Keratinocyte (primary cell): ENCODE measurements around the gene THTPA. TPM values are rescaled to one million over a fixed set of nuclear protein-coding genes. Genes with fewer than 3 reads are reported as not detected.

Experiments
- DNase-seq: peaks from one replicate; pipeline ENCODE4 v3.0.0-alpha.2; 2011; ENCODE audit warnings: low read depth, missing footprints, low spot score
- FAIRE-seq: peaks from 2 replicates; lab custom pipeline; 2011; peaks lifted over from hg19 to GRCh38; lab: Jason Lieb, UNC
- H2AFZ ChIP-seq: 2 replicates; pipeline ENCODE4 v1.6.0; 2012; ENCODE audit warnings: low read length, control low read depth, inconsistent platforms; ENCODE audit not compliant: control insufficient read depth
- H3K27ac ChIP-seq: 2 replicates; pipeline ENCODE4 v1.5.1; 2011; ENCODE audit warnings: low read length; ENCODE audit not compliant: control insufficient read depth, insufficient read depth
- H3K27me3 ChIP-seq: 3 replicates; pipeline ENCODE4 v1.6.0; 2011; ENCODE audit warnings: low read length; ENCODE audit not compliant: control insufficient read depth, insufficient read depth; ENCODE audit errors: extremely low read depth
- H3K36me3 ChIP-seq, 2 experiments: 2 replicates in 1 of 2; 3 replicates in 1 of 2; pipeline ENCODE4 v1.5.1; 2011; ENCODE audit warnings: low read length in 2 of 2, mild to moderate bottlenecking in 1 of 2; ENCODE audit not compliant: control insufficient read depth in 2 of 2, insufficient read depth in 2 of 2; ENCODE audit errors: extremely low read depth in 1 of 2
- H3K4me1 ChIP-seq: 3 replicates; pipeline ENCODE4 v1.5.1; 2011; ENCODE audit warnings: low read length; ENCODE audit not compliant: control insufficient read depth, insufficient read depth; ENCODE audit errors: extremely low read depth
- H3K4me2 ChIP-seq: 3 replicates; pipeline ENCODE4 v1.6.0; 2011; ENCODE audit warnings: low read depth, low read length; ENCODE audit not compliant: control insufficient read depth, insufficient read depth; ENCODE audit errors: extremely low read depth
- H3K4me3 ChIP-seq, 3 experiments: fragments of 200-600 bp in 1 of 3; sonication (generic) in 1 of 3; 2 replicates in 2 of 3; 3 replicates in 1 of 3; pipeline ENCODE4 v1.5.1; 2011 to 2016; ENCODE audit warnings: low read length in 3 of 3, mild to moderate bottlenecking in 3 of 3, control low read depth in 2 of 3, inconsistent platforms in 1 of 3, low read depth in 1 of 3, mixed read lengths in 1 of 3, mixed run types in 1 of 3, moderate library complexity in 1 of 3; ENCODE audit not compliant: control insufficient read depth in 2 of 3, insufficient read depth in 2 of 3; ENCODE audit errors: extremely low read depth in 1 of 3
- H3K79me2 ChIP-seq: 2 replicates; pipeline ENCODE4 v1.6.0; 2012; ENCODE audit warnings: low read length; ENCODE audit not compliant: control insufficient read depth, insufficient read depth
- H3K9ac ChIP-seq: 3 replicates; pipeline ENCODE4 v1.6.0; 2011; ENCODE audit warnings: low read length; ENCODE audit not compliant: control insufficient read depth, insufficient read depth; ENCODE audit errors: extremely low read depth
- H3K9me1 ChIP-seq: 3 replicates; pipeline ENCODE4 v1.6.0; 2011; ENCODE audit warnings: low read length; ENCODE audit not compliant: control insufficient read depth, insufficient read depth; ENCODE audit errors: extremely low read depth
- H3K9me3 ChIP-seq: 2 replicates; pipeline ENCODE4 v1.5.1; 2012; ENCODE audit warnings: low read depth, low read length; ENCODE audit not compliant: control insufficient read depth
- H4K20me1 ChIP-seq: 3 replicates; pipeline ENCODE4 v1.6.0; 2011; ENCODE audit warnings: low read length; ENCODE audit not compliant: control insufficient read depth, insufficient read depth; ENCODE audit errors: extremely low read depth
- CTCF ChIP-seq, 3 experiments: IDR thresholded peaks in 1 of 3; conservative IDR thresholded peaks in 1 of 3; optimal IDR thresholded peaks in 1 of 3; 2 replicates in 2 of 3; 3 replicates in 1 of 3; pipeline versions ENCODE3 to v1.5.1; 2011; ENCODE audit warnings: low read length in 3 of 3, mild to moderate bottlenecking in 3 of 3, moderate library complexity in 2 of 3, control low read depth in 1 of 3, inconsistent platforms in 1 of 3; ENCODE audit not compliant: insufficient read depth in 2 of 3; ENCODE audit errors: extremely low read depth in 1 of 3
- EZH2 ChIP-seq: IDR thresholded peaks from one replicate; pipeline ENCODE4 v1.6.1; 2012; ENCODE audit warnings: inconsistent platforms, mild to moderate bottlenecking, low read length, moderate library complexity
- dilution Hi-C: fragments of 300-500 bp; cut with MboI; formaldehyde crosslinking; loops from one replicate; pipeline ENCODE4 v1.7.0; 2020; ENCODE audit warnings: low sequenced_read_pairs; ENCODE audit not compliant: extremely low pct_ligation_motif_present
- polyA plus RNA-seq, 5 experiments: library from polyadenylated mRNA; depleted of rRNA in 3 of 5; stranded (reverse) in 3 of 5; stranded (forward) in 1 of 5; unstranded in 1 of 5; fragments of >200 nt; gene quantifications; 1 replicate in 1 of 5; 2 replicates in 3 of 5; 3 replicates in 1 of 5; pipeline versions ENCODE4 v1.2.1 to v1.2.3, GENCODE V29; 2011 to 2012; ENCODE audit warnings: missing spikeins in 2 of 5, low read depth in 1 of 5, low replicate concordance in 1 of 5

Gene THTPA
- polyA plus RNA-seq, 1 donor (not counting 4 experiments of a cell fraction or from before 2014, with no cell fraction given) = 3.2 TPM

- Histone ChIP-seq H3K4me2 (no peak overlapping the region), H2AFZ (no peak overlapping the region), H3K27ac (no peak overlapping the region), H3K4me3 (no peak overlapping the region), H3K9ac (no peak overlapping the region), H3K4me1 (no peaks in the 10 kb centered on the region), H3K9me1 (no peaks in the 10 kb centered on the region), H3K9me3 (no peaks in the 10 kb centered on the region), H3K36me3 (no peaks in the 10 kb centered on the region), H3K79me2 (no peaks in the 10 kb centered on the region), H4K20me1 (no peaks in the 10 kb centered on the region), H3K27me3 (no peaks in the 10 kb centered on the region)
- dilution Hi-C loops = no loop called here
- DNase-seq = no peak
- no peak for FAIRE-seq
- TF ChIP-seq EZH2 = no peak
- no peak for TF ChIP-seq CTCF (optimal IDR thresholded peaks at IDR 0.05 in 1 of 3, IDR thresholded peaks at IDR 0.05 in 1 of 3, conservative IDR thresholded peaks at IDR 0.05 in 1 of 3; ENCODE audit: extremely low read depth in 1 of 3, insufficient read depth in 2 of 3, low read length in 3 of 3)
Measured at GRCh38 chr14:23604675-23605170, 48.7 kb downstream of the THTPA start.

GRCh38 chr14:23605931-23606585, 50.0 kb downstream of the THTPA start:
- H3K9me3 ChIP-seq = no peaks in the 10 kb centered on the region
- peaks cover 4% of the 10 kb centered on the region for H3K27me3 ChIP-seq
- no peak for DNase-seq
- H3K4me2 ChIP-seq = no peak overlapping the region
- H3K36me3 ChIP-seq = no peaks in the 10 kb centered on the region
- dilution Hi-C loops = no loop called here
- TF ChIP-seq EZH2 (no peak), CTCF (optimal IDR thresholded peaks at IDR 0.05 in 1 of 3, IDR thresholded peaks at IDR 0.05 in 1 of 3, conservative IDR thresholded peaks at IDR 0.05 in 1 of 3; ENCODE audit: extremely low read depth in 1 of 3, insufficient read depth in 2 of 3, low read length in 3 of 3) (no peak)
- no peak overlapping the region for H3K4me3 ChIP-seq
- no peak overlapping the region for H2AFZ ChIP-seq
- H3K9me1 ChIP-seq = no peaks in the 10 kb centered on the region
- H4K20me1 ChIP-seq = no peaks in the 10 kb centered on the region
- H3K4me1 ChIP-seq = no peaks in the 10 kb centered on the region
- FAIRE-seq = no peak
- H3K79me2 ChIP-seq = no peaks in the 10 kb centered on the region
- no peak overlapping the region for H3K9ac ChIP-seq
- H3K27ac ChIP-seq = no peak overlapping the region
